ENCODE measurements around the gene KIF5C. TPM values are rescaled to one million over a fixed set of nuclear protein-coding genes. Genes with fewer than 3 reads are reported as not detected.

The KIF5C gene
- total RNA-seq, 6 donors from 2014 or later, result 0.44 to 1.6 (median 0.85) TPM

- Histone ChIP-seq H3K27ac (no peak overlapping the region), H3K9me3 (no peaks in the 10 kb centered on the region), H3K36me3 (no peaks in the 10 kb centered on the region), H3K27me3 (no peaks in the 10 kb centered on the region), H3K4me1 (peaks cover 0 to 8% (median 5%) of the 10 kb centered on the region in 4 donors), H3K4me3 (no peak overlapping the region)
- TF ChIP-seq POLR2A (IDR thresholded peaks at IDR 0.05) (no peak), CTCF (IDR thresholded peaks at IDR 0.05) (no peak), POLR2AphosphoS5 (IDR thresholded peaks at IDR 0.05) (no peak), EP300 (IDR thresholded peaks at IDR 0.05) (no peak)
- ATAC-seq (ENCODE audit: low FRiP score in 2 of 2) (no peak), DNase-seq (no peak)
- WGBS, 2 donors, result 22 to 31% methylated on average over 5 of the region's 5 CpGs
Measured at GRCh38 chr2:149057401-149057800, 182.4 kb downstream of the KIF5C start.

GRCh38 chr2:149058936-149059335 lies 183.9 kb downstream of the KIF5C start:
- WGBS, 2 donors, result 78 to 85% methylated on average over 5 of the region's 5 CpGs

GRCh38 chr2:149059822-149060221 lies 184.8 kb downstream of the KIF5C start:
- Histone ChIP-seq H3K4me3 (no peak overlapping the region), H3K27me3 (no peaks in the 10 kb centered on the region), H3K4me1 (peaks cover 0 to 11% (median 9%) of the 10 kb centered on the region in 4 donors), H3K27ac (no peak overlapping the region), H3K9me3 (no peaks in the 10 kb centered on the region), H3K36me3 (no peaks in the 10 kb centered on the region)
- TF ChIP-seq CTCF (IDR thresholded peaks at IDR 0.05), result no peak
- TF ChIP-seq POLR2AphosphoS5 (IDR thresholded peaks at IDR 0.05), result no peak
- TF ChIP-seq POLR2A (IDR thresholded peaks at IDR 0.05), result no peak
- no peak for TF ChIP-seq EP300 (IDR thresholded peaks at IDR 0.05)
- no peak for DNase-seq
- peak in 1 of 2 donors; percentile 66 for ATAC-seq (ENCODE audit: low FRiP score in 2 of 2)
- 83 to 84% methylated on average over 1 of the region's 1 CpG for WGBS, 2 donors

More at GRCh38 chr2:149058936-149059335, 183.9 kb downstream of the KIF5C start:
- Histone ChIP-seq H3K36me3 (no peaks in the 10 kb centered on the region), H3K27me3 (no peaks in the 10 kb centered on the region), H3K4me1 (peaks cover 0 to 8% (median 5%) of the 10 kb centered on the region in 4 donors), H3K4me3 (no peak overlapping the region), H3K27ac (no peak overlapping the region), H3K9me3 (no peaks in the 10 kb centered on the region)
- no peak for ATAC-seq (ENCODE audit: low FRiP score in 2 of 2)
- TF ChIP-seq POLR2A (IDR thresholded peaks at IDR 0.05) (no peak), CTCF (IDR thresholded peaks at IDR 0.05) (no peak), POLR2AphosphoS5 (IDR thresholded peaks at IDR 0.05) (no peak), EP300 (IDR thresholded peaks at IDR 0.05) (no peak)
- no peak for DNase-seq

- TF ChIP-seq POLR2A (IDR thresholded peaks at IDR 0.05), result no peak
- TF ChIP-seq POLR2AphosphoS5 (IDR thresholded peaks at IDR 0.05), result no peak
- TF ChIP-seq EP300 (IDR thresholded peaks at IDR 0.05), result no peak
- TF ChIP-seq CTCF (IDR thresholded peaks at IDR 0.05), result no peak
- WGBS, 2 donors, result 79 to 92% methylated on average over 2 of the region's 2 CpGs
- H3K27ac ChIP-seq, result no peak overlapping the region
- no peaks in the 10 kb centered on the region for H3K27me3 ChIP-seq
- ATAC-seq (ENCODE audit: low FRiP score in 2 of 2), result no peak
- H3K36me3 ChIP-seq, result no peaks in the 10 kb centered on the region
- H3K4me3 ChIP-seq, result no peak overlapping the region
- DNase-seq, result no peak
- H3K4me1 ChIP-seq, result peaks cover 0 to 12% (median 10%) of the 10 kb centered on the region in 4 donors
- H3K9me3 ChIP-seq, result no peaks in the 10 kb centered on the region
Measured at GRCh38 chr2:149061133-149061745, 186.2 kb downstream of the KIF5C start.

- no peak overlapping the region for H3K4me3 ChIP-seq
- no peaks in the 10 kb centered on the region for H3K9me3 ChIP-seq
- peaks cover 0 to 7% (median 5%) of the 10 kb centered on the region in 4 donors for H3K4me1 ChIP-seq
- no peak for DNase-seq
- ATAC-seq (ENCODE audit: low FRiP score in 2 of 2), result no peak
- no peak overlapping the region for H3K27ac ChIP-seq
- no peaks in the 10 kb centered on the region for H3K27me3 ChIP-seq
- H3K36me3 ChIP-seq, result no peaks in the 10 kb centered on the region
- TF ChIP-seq CTCF (IDR thresholded peaks at IDR 0.05) (no peak), POLR2A (IDR thresholded peaks at IDR 0.05) (no peak), POLR2AphosphoS5 (IDR thresholded peaks at IDR 0.05) (no peak), EP300 (IDR thresholded peaks at IDR 0.05) (no peak)
- 81 to 83% methylated on average over 3 of the region's 3 CpGs for WGBS, 2 donors
Measured at GRCh38 chr2:149062531-149062930, 187.5 kb downstream of the KIF5C start.
